Nephron (organoid): Measurements from ENCODE around the gene TUT1.
"Not testable (repeated sequence)": the region's sequence is repeated elsewhere in the genome, so short reads cannot be mapped to it uniquely, and the experiment has no call there.

ENCODE experiments used
- H3K27ac Mint-ChIP-seq, 3 experiments: 2 replicates each; pipeline ENCODE4 v1.8.0; 2020; ENCODE audit warnings: mixed read lengths in 3 of 3, mild to moderate bottlenecking in 2 of 3, moderate library complexity in 1 of 3
- H3K27me3 Mint-ChIP-seq: 2 replicates; pipeline ENCODE4 v1.8.0; 2021; ENCODE audit warnings: low read depth, mild to moderate bottlenecking, moderate library complexity, mixed read lengths
- H3K36me3 Mint-ChIP-seq: 2 replicates; pipeline ENCODE4 v1.8.0; 2020; ENCODE audit warnings: low read depth, mixed read lengths
- H3K4me1 Mint-ChIP-seq: 2 replicates; pipeline ENCODE4 v1.8.0; 2020; ENCODE audit warnings: mixed read lengths
- H3K4me3 Mint-ChIP-seq, 3 experiments: 2 replicates each; pipeline ENCODE4 v1.8.0; 2020; ENCODE audit warnings: mild to moderate bottlenecking in 3 of 3, mixed read lengths in 3 of 3, moderate library complexity in 2 of 3
- H3K9me3 Mint-ChIP-seq: 2 replicates; pipeline ENCODE4 v1.8.0; 2020; ENCODE audit warnings: mixed read lengths
- TF ChIP-seq, protein P1 (sequence below), 3 experiments: fragments of 200-600 bp; sonication (generic); IDR thresholded peaks; one replicate each; pipeline ENCODE4 v1.5.0; 2021; ENCODE audit warnings: antibody characterized with exemption in 3 of 3; ENCODE audit not compliant: unreplicated experiment in 3 of 3

Gene TUT1

DNA sequence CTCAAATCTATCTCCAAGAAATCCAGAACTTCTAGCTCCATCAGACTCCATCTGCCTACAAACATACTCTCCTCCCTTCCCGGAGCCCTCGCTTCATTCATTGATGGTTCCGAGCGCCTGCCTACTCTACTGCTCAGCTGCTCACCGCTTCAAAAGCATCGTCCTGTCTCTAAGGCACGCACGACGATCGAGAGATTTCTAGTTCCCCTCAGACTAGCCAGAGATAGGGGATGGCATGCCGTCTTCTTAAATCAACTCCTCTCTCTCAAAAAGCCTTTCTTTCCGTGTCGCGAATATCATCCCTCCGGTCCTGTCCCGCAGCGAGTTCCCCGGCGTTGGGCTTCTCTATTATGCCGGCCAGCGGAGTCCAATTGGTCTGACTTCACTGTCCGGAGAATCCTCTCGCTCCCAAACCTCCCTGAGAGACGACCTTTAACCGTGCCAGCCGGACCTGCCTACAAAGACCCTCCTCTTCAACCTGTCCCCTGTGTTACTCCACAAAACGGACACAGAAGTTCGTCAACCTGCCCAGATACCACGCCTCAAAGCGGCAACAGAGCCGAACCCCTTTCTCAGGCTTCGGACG is 18.2 kb downstream of the TUT1 start:
- no peaks in the 10 kb centered on the region for H3K27me3 Mint-ChIP-seq
- peaks cover 64% of the 10 kb centered on the region for H3K36me3 Mint-ChIP-seq
- no peaks in the 10 kb centered on the region for H3K9me3 Mint-ChIP-seq
- peaks cover 56% of the 10 kb centered on the region for H3K4me1 Mint-ChIP-seq
- TF ChIP-seq, protein P1, sequence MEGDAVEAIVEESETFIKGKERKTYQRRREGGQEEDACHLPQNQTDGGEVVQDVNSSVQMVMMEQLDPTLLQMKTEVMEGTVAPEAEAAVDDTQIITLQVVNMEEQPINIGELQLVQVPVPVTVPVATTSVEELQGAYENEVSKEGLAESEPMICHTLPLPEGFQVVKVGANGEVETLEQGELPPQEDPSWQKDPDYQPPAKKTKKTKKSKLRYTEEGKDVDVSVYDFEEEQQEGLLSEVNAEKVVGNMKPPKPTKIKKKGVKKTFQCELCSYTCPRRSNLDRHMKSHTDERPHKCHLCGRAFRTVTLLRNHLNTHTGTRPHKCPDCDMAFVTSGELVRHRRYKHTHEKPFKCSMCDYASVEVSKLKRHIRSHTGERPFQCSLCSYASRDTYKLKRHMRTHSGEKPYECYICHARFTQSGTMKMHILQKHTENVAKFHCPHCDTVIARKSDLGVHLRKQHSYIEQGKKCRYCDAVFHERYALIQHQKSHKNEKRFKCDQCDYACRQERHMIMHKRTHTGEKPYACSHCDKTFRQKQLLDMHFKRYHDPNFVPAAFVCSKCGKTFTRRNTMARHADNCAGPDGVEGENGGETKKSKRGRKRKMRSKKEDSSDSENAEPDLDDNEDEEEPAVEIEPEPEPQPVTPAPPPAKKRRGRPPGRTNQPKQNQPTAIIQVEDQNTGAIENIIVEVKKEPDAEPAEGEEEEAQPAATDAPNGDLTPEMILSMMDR (IDR thresholded peaks at IDR 0.05; ENCODE audit: unreplicated experiment in 3 of 3): no peak
- H3K27ac Mint-ChIP-seq: peak overlapping the region; percentile 97 to 99 (median 97)
- peak overlapping the region; percentile 97 to 100 (median 97) for H3K4me3 Mint-ChIP-seq

DNA sequence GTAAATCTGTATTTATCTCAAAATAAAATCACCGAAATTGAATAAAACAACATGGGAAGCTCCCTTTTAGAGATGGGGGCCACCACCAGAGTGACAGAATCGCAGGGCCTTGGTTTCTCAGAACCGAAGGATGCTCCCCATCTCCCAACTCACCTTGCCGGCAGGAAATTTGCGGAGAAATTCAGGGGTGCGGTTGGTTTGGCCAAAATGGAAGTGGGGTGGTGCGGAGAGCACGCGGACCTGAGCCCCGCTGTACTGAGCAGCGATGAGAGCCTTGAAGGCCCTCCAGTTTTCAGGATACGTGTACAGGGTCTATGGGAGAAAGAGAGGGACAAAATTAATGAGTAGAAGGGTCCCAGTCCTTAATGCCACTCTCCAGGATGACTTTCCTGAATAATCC is 18.9 kb downstream of the TUT1 start:
- Mint-ChIP-seq H3K27ac (peak overlapping the region; percentile 31 to 97 (median 97)), H3K27me3 (no peaks in the 10 kb centered on the region), H3K9me3 (no peaks in the 10 kb centered on the region), H3K4me1 (peaks cover 54% of the 10 kb centered on the region), H3K36me3 (peaks cover 65% of the 10 kb centered on the region), H3K4me3 (peak overlapping the region; percentile 97 to 100 (median 97))
- TF ChIP-seq, protein P1 (IDR thresholded peaks at IDR 0.05; ENCODE audit: unreplicated experiment in 3 of 3): no peak

DNA sequence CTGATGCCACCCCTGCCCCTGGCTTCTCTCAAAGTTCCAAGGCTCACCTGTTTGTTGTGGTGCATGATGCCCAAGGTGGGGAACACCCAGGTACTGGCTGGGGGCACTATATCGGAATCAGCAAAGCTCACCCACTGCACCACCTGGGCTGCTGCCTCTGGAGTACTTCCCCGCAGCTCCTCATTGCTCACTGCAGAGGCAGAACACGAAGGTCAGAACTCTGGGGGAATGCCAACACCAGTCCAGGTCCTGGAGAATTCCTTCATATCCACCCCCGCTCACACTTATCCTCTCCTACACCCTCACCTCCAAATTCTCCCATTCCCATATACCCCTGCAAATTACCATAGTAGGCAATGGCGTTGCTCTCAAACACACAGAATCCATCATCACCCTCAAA is 19.8 kb downstream of the TUT1 start:
- H3K4me1 Mint-ChIP-seq: peaks cover 46% of the 10 kb centered on the region
- peak overlapping the region; percentile 28 to 97 (median 57) for H3K4me3 Mint-ChIP-seq
- H3K36me3 Mint-ChIP-seq: peaks cover 65% of the 10 kb centered on the region
- H3K27ac Mint-ChIP-seq: peak overlapping the region in 1 of 3 experiments; percentile 34
- not testable (repeated sequence) for H3K9me3 Mint-ChIP-seq, H3K27me3 Mint-ChIP-seq

DNA sequence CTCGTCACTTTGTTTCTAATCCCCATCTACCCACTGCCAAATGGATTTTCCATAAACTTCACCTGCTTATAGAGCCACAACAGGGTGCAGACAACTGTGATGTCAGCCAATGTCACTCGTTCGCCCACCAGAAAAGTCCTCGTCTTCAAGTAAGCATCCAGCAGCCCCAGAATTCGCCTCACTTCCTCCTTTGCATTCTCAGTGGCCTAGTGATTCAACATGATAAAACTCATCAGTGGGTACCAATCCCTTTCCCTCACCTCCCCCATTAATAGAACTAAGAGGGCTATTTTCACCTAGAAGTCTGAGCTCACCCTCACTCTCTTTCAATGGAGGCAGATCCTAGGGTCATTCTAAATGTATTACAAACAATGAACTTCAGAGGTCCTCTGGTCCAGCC is 20.4 kb downstream of the TUT1 start:
- not testable (repeated sequence) for H3K9me3 Mint-ChIP-seq, H3K27me3 Mint-ChIP-seq
- Mint-ChIP-seq H3K36me3 (peaks cover 68% of the 10 kb centered on the region), H3K27ac (peak overlapping the region in 1 of 3 experiments; percentile 38), H3K4me1 (peaks cover 46% of the 10 kb centered on the region), H3K4me3 (peak overlapping the region; percentile 31 to 67 (median 57))

DNA sequence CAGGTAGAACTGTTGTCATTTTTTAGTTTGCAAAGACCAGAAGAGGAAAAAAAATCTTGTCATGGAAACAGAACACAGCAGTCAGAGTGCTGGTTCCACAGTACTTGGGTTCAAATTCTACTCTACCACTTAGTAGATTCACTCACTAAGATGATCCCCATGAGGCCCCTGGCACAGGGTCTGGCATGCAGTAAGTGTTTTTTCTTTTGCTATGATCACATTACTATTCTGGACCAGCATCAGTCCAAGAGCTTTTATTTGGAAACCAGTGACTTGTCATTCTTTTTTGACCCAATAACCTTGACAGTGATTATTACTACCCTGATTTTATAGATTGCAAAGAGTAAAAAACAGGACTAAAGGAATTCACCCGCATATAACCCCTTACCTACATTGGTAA is 21.7 kb downstream of the TUT1 start:
- H3K27ac Mint-ChIP-seq: no peak overlapping the region
- peak overlapping the region in 1 of 3 experiments; percentile 28 for H3K4me3 Mint-ChIP-seq
- peaks cover 79% of the 10 kb centered on the region for H3K36me3 Mint-ChIP-seq
- no peaks in the 10 kb centered on the region for H3K9me3 Mint-ChIP-seq
- TF ChIP-seq, protein P1 (IDR thresholded peaks at IDR 0.05; ENCODE audit: unreplicated experiment in 3 of 3): no peak
- peaks cover 40% of the 10 kb centered on the region for H3K4me1 Mint-ChIP-seq
- no peaks in the 10 kb centered on the region for H3K27me3 Mint-ChIP-seq

DNA sequence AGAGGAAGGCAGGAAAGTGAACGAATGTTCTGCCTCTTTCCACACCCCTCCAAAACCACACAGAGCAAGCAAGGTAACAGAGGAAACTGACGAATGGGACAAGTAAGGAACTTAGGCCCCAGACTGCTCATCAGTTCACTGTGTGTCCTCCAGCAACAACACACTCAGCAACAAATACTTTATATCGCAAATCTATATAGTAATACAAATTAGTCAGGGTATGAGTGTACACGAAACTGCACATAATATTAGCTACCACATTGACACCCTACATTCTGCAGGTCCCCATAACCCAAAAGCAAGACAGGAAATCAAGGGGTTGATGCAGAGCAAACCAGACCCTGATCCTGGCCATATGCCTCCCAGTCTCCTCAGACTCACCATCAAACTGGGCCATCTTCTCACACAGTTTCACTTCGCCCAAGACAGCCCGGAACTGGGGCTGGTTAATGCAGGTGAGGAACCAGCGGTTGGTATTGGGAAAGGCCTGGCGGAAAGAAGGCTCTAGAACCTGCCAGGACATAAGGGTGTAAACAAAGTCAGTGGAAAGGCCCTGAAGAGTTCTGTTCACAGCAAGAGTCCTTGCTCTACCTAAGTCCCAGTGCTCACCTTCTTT is 24.2 kb downstream of the TUT1 start:
- no peak overlapping the region for H3K4me3 Mint-ChIP-seq
- TF ChIP-seq, protein P1 (IDR thresholded peaks at IDR 0.05; ENCODE audit: unreplicated experiment in 3 of 3): no peak
- no peaks in the 10 kb centered on the region for H3K9me3 Mint-ChIP-seq
- no peaks in the 10 kb centered on the region for H3K27me3 Mint-ChIP-seq
- H3K4me1 Mint-ChIP-seq: peaks cover 29% of the 10 kb centered on the region
- no peak overlapping the region for H3K27ac Mint-ChIP-seq
- peaks cover 76% of the 10 kb centered on the region for H3K36me3 Mint-ChIP-seq

DNA sequence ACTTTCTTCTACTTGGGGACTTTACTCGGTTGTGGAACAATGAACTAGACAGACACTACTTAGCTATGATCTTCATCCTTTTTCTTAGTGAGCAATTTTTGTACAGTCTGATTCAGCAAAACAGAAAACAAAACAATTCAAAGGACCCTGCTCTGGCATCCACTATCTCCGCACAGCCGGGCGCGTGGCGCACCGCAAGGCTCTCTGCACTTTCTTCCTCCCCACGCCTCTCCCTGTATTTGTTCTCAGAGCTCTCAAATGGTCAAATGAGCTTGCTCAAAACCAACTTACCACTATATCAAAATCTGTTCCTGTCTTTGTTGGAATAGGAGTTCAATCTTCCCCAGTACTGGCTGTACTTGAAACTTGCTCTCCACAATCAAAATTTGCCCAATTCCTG is 25.1 kb downstream of the TUT1 start:
- TF ChIP-seq, protein P1 (IDR thresholded peaks at IDR 0.05; ENCODE audit: unreplicated experiment in 3 of 3): no peak
- peaks cover 27% of the 10 kb centered on the region for H3K4me1 Mint-ChIP-seq

More for the DNA sequence above, 25.1 kb downstream of the TUT1 start:
- Mint-ChIP-seq H3K9me3 (no peaks in the 10 kb centered on the region), H3K4me3 (no peak overlapping the region), H3K27ac (peak overlapping the region in 2 of 3 experiments; percentile 15 to 47), H3K27me3 (no peaks in the 10 kb centered on the region), H3K36me3 (peaks cover 74% of the 10 kb centered on the region)
